ENCODE measurements around the gene NR1D2. TPM values are rescaled to one million over a fixed set of nuclear protein-coding genes. Genes with fewer than 3 reads are reported as not detected.
"Not testable (repeated sequence)": the region's sequence is repeated elsewhere in the genome, so short reads cannot be mapped to it uniquely, and the experiment has no call there.

The NR1D2 gene
- 23.4 and 37.2 TPM in 2 replicates for total RNA-seq (2014; rRNA removed; shearing (Covaris generic))

DNA sequence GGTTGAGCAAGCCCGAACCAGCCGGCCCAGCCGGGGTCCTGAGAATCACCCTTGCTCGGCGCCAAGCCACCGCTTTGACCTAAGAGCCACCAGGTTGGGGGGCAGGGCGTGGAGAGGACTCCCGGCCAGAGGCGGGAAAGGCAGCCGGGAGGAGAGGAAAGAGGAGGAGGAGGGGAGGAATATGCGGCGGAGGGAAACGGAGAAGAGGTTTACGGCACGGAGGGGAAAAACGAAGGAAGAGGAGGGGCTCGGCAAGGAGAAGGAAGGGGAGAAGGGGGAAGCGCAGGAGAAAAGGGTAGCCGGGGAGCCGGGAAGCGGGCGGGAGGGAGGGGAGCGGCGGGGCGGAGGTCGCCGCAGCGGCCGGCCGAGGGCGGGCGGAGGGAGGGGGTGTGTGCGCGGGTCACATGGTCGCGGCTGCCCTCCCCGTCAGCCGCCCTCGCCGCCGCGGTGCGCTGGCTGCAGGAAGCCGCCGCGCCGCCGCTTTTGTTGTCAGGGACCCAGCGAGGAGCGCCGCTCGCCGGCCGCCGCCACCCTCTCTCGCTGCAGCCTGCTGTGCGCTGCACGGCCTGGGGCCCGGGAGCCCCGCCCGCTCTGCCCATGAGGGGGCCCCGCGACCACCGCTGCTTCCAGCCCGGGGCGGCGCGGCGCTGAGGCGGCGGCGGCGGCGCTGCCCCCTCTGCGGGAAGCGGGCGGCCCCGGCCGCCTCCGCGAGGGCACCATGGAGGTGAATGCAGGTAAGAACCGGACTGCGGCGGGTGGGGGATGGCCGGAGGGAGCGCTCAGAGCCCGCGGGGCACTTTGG, at the start of gene NR1D2:
Gene NR1D2, plus strand, starts transcription at position 426 of the 802 bp plus-strand sequence. Its CDS starts 293 bp downstream, at position 719.
- Histone ChIP-seq H3K27ac (peak within 1 kb of the TSS; percentile 93), H3K4me1 (replicated peaks) (peaks cover 45% of the 10 kb centered on the region), H3K4me3 (peak within 1 kb of the TSS; percentile 81), H3K27me3 (replicated peaks) (no peaks in the 10 kb centered on the region), H3K36me3 (peaks cover 29% of the 10 kb centered on the region), H3K9me3 (replicated peaks) (no peaks in the 10 kb centered on the region)
- DNase-seq (ENCODE audit: low read depth in 1 of 2, low spot score in 2 of 2) = peak; percentile 79 to 82

DNA sequence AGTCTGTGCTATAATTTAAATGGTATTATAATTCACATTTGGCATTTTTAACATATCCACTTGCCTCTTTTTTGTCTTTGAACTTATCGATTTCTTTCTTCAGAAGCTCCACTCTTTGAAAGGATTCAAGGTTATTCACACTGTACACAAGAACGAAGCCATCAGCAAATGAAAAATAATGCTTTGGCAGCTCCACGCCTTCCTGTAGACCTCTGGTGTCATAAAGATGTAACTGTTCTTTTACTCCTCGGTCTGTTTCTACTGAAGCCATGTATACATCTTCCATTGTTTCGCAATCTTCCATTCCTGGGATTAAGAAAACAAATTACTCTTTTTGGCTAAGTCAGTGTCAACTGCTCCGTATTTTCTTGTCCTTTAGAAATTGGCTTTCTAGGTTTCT, 44.3 kb upstream of the NR1D2 start:
- no peak for DNase-seq (ENCODE audit: low read depth in 1 of 2, low spot score in 2 of 2)
- Histone ChIP-seq H3K27me3 (replicated peaks) (no peaks in the 10 kb centered on the region), H3K4me3 (no peak overlapping the region), H3K36me3 (peaks cover 27% of the 10 kb centered on the region), H3K4me1 (replicated peaks) (no peaks in the 10 kb centered on the region), H3K27ac (no peak overlapping the region), H3K9me3 (replicated peaks) (no peaks in the 10 kb centered on the region)

- Histone ChIP-seq H3K27me3 (replicated peaks) (no peaks in the 10 kb centered on the region), H3K27ac (no peak overlapping the region), H3K9me3 (replicated peaks) (no peaks in the 10 kb centered on the region), H3K4me3 (no peak overlapping the region), H3K4me1 (replicated peaks) (no peaks in the 10 kb centered on the region), H3K36me3 (peaks cover 13% of the 10 kb centered on the region)
- no peak for DNase-seq (ENCODE audit: low read depth in 1 of 2, low spot score in 2 of 2)
Measured at GRCh38 chr3:23904545-23904944, 40.5 kb upstream of the NR1D2 start.

DNA sequence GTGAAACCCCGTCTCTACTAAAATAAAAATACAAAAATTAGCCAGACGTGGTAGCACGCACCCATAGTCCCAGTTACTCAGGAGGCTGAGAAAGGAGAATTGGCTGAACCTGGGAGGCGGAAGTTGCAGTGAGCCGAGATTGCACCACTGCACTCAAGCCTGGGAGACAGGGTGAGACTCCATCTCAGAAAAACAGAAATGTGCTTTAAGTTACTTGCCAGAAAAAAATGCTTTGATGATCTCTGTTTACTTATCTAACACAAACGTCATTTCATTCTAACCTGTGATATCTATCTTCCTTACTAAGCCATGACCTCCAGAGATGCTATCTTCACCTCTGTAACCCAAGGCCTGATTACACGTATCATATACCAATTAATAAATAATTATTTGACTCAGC, 35.7 kb upstream of the NR1D2 start:
- Histone ChIP-seq H3K36me3 (peaks cover 15% of the 10 kb centered on the region), H3K27me3 (replicated peaks) (no peaks in the 10 kb centered on the region), H3K27ac (no peak overlapping the region), H3K9me3 (replicated peaks) (no peaks in the 10 kb centered on the region), H3K4me3 (no peak overlapping the region), H3K4me1 (replicated peaks) (no peaks in the 10 kb centered on the region)
- no peak for DNase-seq (ENCODE audit: low read depth in 1 of 2, low spot score in 2 of 2)

DNA sequence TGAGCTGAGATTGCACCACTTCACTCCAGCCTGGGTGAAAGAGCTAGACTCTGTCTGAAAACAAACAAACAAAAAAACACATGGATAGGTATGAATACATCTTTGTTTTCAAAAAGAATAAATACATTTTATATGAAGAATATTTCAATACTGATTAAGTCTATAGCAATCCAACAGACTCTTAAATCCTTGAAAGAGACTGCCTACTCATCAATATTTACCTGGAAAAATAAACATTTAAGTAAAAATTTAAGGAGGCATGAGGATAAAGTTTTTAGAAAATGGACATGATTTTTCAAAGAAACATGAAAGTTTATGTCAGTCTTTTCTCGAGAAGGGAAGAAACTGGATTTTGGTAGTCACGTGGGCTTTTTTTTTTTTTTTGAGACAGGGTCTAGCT, 33.7 kb upstream of the NR1D2 start:
- Histone ChIP-seq H3K27me3 (replicated peaks) (no peaks in the 10 kb centered on the region), H3K36me3 (peaks cover 15% of the 10 kb centered on the region), H3K4me3 (no peak overlapping the region), H3K4me1 (replicated peaks) (0 out of 2 replicates have a peak, but pooled peaks cover 5% of the 10 kb centered on the region), H3K9me3 (replicated peaks) (no peaks in the 10 kb centered on the region), H3K27ac (no peak overlapping the region)
- DNase-seq (ENCODE audit: low read depth in 1 of 2, low spot score in 2 of 2) = no peak

DNA sequence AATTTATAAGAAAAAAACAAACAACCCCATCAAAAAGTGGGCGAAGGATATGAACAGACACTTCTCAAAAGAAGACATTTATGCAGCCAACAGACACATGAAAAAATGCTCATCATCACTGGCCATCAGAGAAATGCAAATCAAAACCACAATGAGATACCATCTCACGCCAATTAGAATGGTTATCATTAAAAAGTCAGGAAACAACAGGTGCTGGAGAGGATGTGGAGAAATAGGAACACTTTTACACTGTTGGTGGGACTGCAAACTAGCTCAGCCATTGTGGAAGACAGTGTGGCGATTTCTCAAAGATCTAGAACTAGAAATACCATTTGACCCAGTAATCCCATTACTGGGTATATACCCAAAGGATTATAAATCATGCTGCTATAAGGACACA, 32.8 kb upstream of the NR1D2 start:
- not testable (repeated sequence) for H3K9me3 ChIP-seq (replicated peaks); H3K4me1 ChIP-seq (replicated peaks); DNase-seq (ENCODE audit: low read depth in 1 of 2, low spot score in 2 of 2); H3K27me3 ChIP-seq (replicated peaks); H3K4me3 ChIP-seq; H3K27ac ChIP-seq
- peaks cover 14% of the 10 kb centered on the region for H3K36me3 ChIP-seq

DNA sequence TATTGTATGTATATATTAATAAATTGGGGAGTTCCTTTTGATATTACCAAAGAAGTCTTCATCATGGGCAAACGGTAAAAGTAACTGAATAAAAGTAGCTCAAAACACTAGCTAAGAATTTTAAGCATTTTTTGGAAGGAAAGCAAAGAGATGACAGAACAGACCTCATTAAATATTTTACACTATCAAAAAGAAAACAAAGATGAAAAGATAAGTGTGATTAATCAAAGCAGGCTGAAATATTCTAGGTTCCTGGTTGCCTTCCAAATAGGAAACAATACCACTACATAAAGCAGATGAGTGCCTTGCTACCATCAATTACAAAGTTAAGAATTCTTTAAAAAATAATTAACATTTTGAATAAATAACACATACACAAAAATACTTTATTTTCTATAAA, 31.9 kb upstream of the NR1D2 start:
- H3K36me3 ChIP-seq = peaks cover 22% of the 10 kb centered on the region
- no peak overlapping the region for H3K27ac ChIP-seq
- no peak overlapping the region for H3K4me3 ChIP-seq
- no peaks in the 10 kb centered on the region for H3K27me3 ChIP-seq (replicated peaks)
- no peaks in the 10 kb centered on the region for H3K9me3 ChIP-seq (replicated peaks)
- no peak for DNase-seq (ENCODE audit: low read depth in 1 of 2, low spot score in 2 of 2)
- peaks cover 7% of the 10 kb centered on the region; the same call in 1 of the 2 replicates for H3K4me1 ChIP-seq (replicated peaks)

DNA sequence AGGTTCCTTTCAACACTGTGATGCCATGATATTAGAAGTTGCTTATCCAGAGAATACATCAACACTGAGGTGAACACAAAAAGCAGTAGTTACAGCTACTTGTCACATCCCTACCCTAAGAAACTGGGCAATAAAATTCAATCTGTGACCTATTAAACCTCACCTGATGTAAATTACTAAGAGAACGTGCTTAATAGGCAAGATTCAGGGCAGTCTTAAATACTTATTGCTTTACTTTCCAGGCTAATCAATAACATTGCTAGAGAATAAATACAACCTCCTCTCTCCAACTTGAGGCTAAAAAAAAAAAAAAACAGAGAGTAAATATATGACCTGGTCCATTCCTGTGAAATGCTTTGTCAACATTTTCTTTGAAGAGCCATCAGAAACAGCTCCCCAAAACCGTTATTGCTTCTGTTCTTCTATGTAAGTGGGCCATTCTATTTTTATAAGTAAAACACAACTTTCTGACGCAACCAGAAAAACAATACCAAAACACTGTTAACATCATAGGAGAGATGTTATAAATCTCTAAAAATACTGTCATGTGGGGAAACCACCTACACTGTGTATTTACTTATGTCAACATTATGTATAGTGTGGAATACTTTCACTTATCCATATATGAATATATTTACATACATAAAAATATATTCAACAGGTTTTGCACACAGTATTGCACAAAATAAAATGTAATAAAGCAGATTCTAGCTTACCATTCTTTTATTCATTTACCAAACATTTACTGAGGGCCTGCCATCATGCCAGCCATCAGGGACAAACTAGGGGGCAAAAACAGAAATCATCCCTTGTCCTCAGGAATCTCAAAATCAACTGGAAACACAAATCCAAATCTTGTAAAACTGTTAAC, 31.0 kb upstream of the NR1D2 start:
- Histone ChIP-seq H3K4me1 (replicated peaks) (peaks cover 15% of the 10 kb centered on the region; the same call in 1 of the 2 replicates), H3K36me3 (peaks cover 31% of the 10 kb centered on the region), H3K9me3 (replicated peaks) (no peaks in the 10 kb centered on the region), H3K27me3 (replicated peaks) (no peaks in the 10 kb centered on the region), H3K27ac (no peak overlapping the region), H3K4me3 (no peak overlapping the region)
- no peak for DNase-seq (ENCODE audit: low read depth in 1 of 2, low spot score in 2 of 2)

DNA sequence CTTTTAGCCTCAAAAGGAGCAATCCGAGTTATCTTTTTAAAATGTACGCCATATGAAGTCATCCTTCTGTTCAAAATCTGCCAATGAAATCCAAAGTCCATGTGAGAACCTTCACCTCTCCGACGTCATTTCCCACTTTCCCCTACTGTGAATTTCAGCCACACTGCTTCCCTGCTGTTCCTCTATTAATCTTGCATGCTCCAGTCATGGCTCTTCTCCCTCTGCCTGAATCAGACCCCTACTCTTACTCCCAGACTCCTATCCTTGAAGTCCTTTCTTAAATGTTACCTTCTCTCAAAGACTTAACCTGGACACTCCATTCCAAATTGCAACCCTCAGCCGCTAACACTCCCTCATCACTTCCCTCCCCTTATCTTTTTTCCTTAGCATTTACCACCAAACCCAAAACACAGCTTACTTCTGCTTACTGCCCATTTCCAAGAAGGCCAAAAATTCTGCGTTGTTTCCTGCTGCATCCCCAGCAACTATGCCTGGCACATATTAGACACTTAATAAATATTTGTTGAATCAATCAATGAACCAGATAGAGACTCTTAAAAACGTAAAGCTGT, 29.5 kb upstream of the NR1D2 start:
- no peaks in the 10 kb centered on the region for H3K9me3 ChIP-seq (replicated peaks)
- no peak overlapping the region for H3K27ac ChIP-seq
- H3K27me3 ChIP-seq (replicated peaks) = no peaks in the 10 kb centered on the region
- peaks cover 40% of the 10 kb centered on the region for H3K36me3 ChIP-seq
- H3K4me3 ChIP-seq = peak overlapping the region; percentile 68
- peaks cover 15% of the 10 kb centered on the region; the same call in 1 of the 2 replicates for H3K4me1 ChIP-seq (replicated peaks)
- DNase-seq (ENCODE audit: low read depth in 1 of 2, low spot score in 2 of 2) = no peak

- Histone ChIP-seq H3K36me3 (peaks cover 43% of the 10 kb centered on the region), H3K27ac (peak overlapping the region; percentile 7), H3K27me3 (replicated peaks) (no peaks in the 10 kb centered on the region), H3K4me1 (replicated peaks) (peaks cover 15% of the 10 kb centered on the region; the same call in 1 of the 2 replicates), H3K9me3 (replicated peaks) (no peaks in the 10 kb centered on the region), H3K4me3 (peak overlapping the region; percentile 68)
- no peak for DNase-seq (ENCODE audit: low read depth in 1 of 2, low spot score in 2 of 2)
Measured at GRCh38 chr3:23916152-23916885, 28.8 kb upstream of the NR1D2 start.

DNA sequence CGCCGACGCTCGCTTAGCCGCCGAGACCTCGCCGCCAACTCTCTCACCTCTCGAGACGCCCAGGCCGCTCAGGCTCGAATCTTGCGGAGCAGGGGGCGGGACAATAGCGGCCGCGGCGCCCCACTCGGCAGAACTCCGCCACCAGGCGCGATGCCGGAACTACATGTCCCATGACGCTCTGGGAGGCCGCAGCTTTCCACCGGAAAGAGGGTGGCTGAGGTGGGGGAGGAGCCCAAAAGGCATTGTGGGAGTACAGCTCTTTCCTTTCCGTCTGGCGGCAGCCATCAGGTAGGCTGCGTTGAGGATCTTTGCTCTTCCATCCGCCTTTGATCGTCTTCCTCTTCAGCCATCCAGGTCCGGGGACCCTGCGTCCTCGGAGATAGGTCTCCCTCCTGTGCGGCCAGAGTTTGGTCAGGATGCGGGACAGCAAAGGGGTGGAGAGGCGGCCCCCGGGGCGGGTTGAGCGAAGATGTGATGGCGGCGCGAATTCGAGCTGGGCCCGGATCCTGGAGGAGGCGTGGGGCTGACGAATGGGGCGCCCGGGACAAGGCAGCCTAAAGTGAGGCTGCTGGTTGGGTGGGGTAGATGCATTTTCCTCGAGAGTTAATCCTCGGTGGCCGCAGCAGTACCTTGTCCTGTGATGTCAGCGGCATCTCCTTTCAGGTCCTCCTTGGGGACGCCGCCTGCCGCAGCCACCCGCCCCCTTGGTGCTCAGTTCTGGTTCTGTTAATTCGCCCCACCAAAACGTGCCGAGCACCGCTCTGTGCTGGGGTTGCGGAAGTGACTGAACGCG, 28.0 kb upstream of the NR1D2 start, which contains the start of the genes NKIRAS1 and RPL15:
Gene NKIRAS1, minus strand, starts transcription at position 105 of the 793 bp plus-strand sequence. CDS start 6,086 bp downstream, outside the sequence.
Gene RPL15, plus strand, starts transcription at position 247 of the 793 bp plus-strand sequence. CDS start 728 bp downstream, outside the sequence.
- Histone ChIP-seq H3K36me3 (peaks cover 47% of the 10 kb centered on the region), H3K27ac (peak within 1 kb of the TSS; percentile 81), H3K27me3 (replicated peaks) (no peaks in the 10 kb centered on the region), H3K4me1 (replicated peaks) (peaks cover 15% of the 10 kb centered on the region; the same call in 1 of the 2 replicates), H3K4me3 (peak within 1 kb of the TSS; percentile 68), H3K9me3 (replicated peaks) (no peaks in the 10 kb centered on the region)
- DNase-seq (ENCODE audit: low read depth in 1 of 2, low spot score in 2 of 2) = peak; percentile 95 to 97

- Histone ChIP-seq H3K27ac (peak overlapping the region; percentile 81), H3K4me3 (peak overlapping the region; percentile 68), H3K4me1 (replicated peaks) (peaks cover 15% of the 10 kb centered on the region; the same call in 1 of the 2 replicates), H3K36me3 (peaks cover 48% of the 10 kb centered on the region)
- H3K9me3 ChIP-seq (replicated peaks); H3K27me3 ChIP-seq (replicated peaks): not testable (repeated sequence)
- peak in 1 of 2 experiments; percentile 60 for DNase-seq (ENCODE audit: low read depth in 1 of 2, low spot score in 2 of 2)
Measured at GRCh38 chr3:23917679-23918303, 27.3 kb upstream of the NR1D2 start.
